CD14-positive monocyte (primary cell): ENCODE data around the gene ANXA10. TPM values are rescaled to one million over a fixed set of nuclear protein-coding genes. Genes with fewer than 3 reads are reported as not detected.

ENCODE experiments used
- DNase-seq, 3 donors: peaks; one replicate each; pipeline ENCODE4 v3.0.0-alpha.2; 2011 to 2022
- H2AFZ ChIP-seq: 2 replicates; pipeline ENCODE4 v1.6.0; 2012; ENCODE audit warnings: mild to moderate bottlenecking, low read depth, low read length, inconsistent platforms; ENCODE audit not compliant: insufficient read depth, poor library complexity, severe bottlenecking
- H3K27ac ChIP-seq, 2 donors: 1 replicate in 1 of 2; 2 replicates in 1 of 2; pipeline ENCODE4 v1.5.1; 2012 to 2013; ENCODE audit warnings: low read length in 2 of 2, control low read depth in 1 of 2, inconsistent platforms in 1 of 2, low read depth in 1 of 2, mild to moderate bottlenecking in 1 of 2
- H3K27me3 ChIP-seq, 2 donors: one replicate each; pipeline versions ENCODE4 v1.6.0 to v1.6.1; 2011 to 2013; ENCODE audit warnings: low read length in 2 of 2; ENCODE audit not compliant: control insufficient read depth in 2 of 2, insufficient read depth in 2 of 2
- H3K36me3 ChIP-seq, 2 donors: replicated peaks in 1 of 2; 1 replicate in 1 of 2; 2 replicates in 1 of 2; pipeline versions ENCODE4 v1.5.1 to v1.6.1; 2012 to 2013; ENCODE audit warnings: low read length in 2 of 2, control low read depth in 1 of 2, inconsistent platforms in 1 of 2, mild to moderate bottlenecking in 1 of 2; ENCODE audit not compliant: insufficient read depth in 2 of 2, control insufficient read depth in 1 of 2
- H3K4me1 ChIP-seq, 2 donors: 1 replicate in 1 of 2; 2 replicates in 1 of 2; pipeline versions ENCODE4 v1.5.1 to v1.6.1; 2012 to 2013; ENCODE audit warnings: low read length in 2 of 2, control low read depth in 1 of 2, inconsistent platforms in 1 of 2, mild to moderate bottlenecking in 1 of 2, moderate library complexity in 1 of 2; ENCODE audit not compliant: insufficient read depth in 2 of 2, control insufficient read depth in 1 of 2
- H3K4me2 ChIP-seq: replicated peaks from 2 replicates; pipeline ENCODE3; 2012; ENCODE audit warnings: low read length, moderate library complexity, mild to moderate bottlenecking; ENCODE audit not compliant: poor library complexity, severe bottlenecking; ENCODE audit errors: extremely low read depth
- H3K4me3 ChIP-seq, 3 experiments: fragments of 200-600 bp in 1 of 3; sonication (generic) in 1 of 3; replicated peaks in 1 of 3; 1 replicate in 2 of 3; 2 replicates in 1 of 3; pipeline ENCODE4 v1.5.1; 2011 to 2013; ENCODE audit warnings: low read length in 3 of 3, mild to moderate bottlenecking in 3 of 3, control low read depth in 2 of 3, low read depth in 2 of 3, inconsistent platforms in 1 of 3, moderate library complexity in 1 of 3
- H3K79me2 ChIP-seq: 2 replicates; pipeline ENCODE4 v1.6.0; 2012; ENCODE audit warnings: mild to moderate bottlenecking, control low read depth, inconsistent platforms, low read length, moderate library complexity; ENCODE audit not compliant: insufficient read depth
- H3K9ac ChIP-seq: 2 replicates; pipeline ENCODE4 v1.6.0; 2017; ENCODE audit warnings: low read length, mild to moderate bottlenecking; ENCODE audit not compliant: insufficient read depth, poor library complexity, severe bottlenecking
- H3K9me3 ChIP-seq, 2 donors: replicated peaks in 1 of 2; 1 replicate in 1 of 2; 2 replicates in 1 of 2; pipeline versions ENCODE4 v1.5.1 to v1.6.1; 2012 to 2013; ENCODE audit warnings: low read length in 2 of 2, control low read depth in 1 of 2; ENCODE audit not compliant: control insufficient read depth in 1 of 2, insufficient read depth in 1 of 2
- H4K20me1 ChIP-seq: 2 replicates; pipeline ENCODE4 v1.6.0; 2012; ENCODE audit warnings: mild to moderate bottlenecking, low read length, control low read depth, moderate library complexity; ENCODE audit not compliant: insufficient read depth
- H3K27ac Mint-ChIP-seq, 7 donors: one replicate each; pipeline ENCODE4 v1.8.0; 2020; ENCODE audit warnings: mild to moderate bottlenecking in 7 of 7, mixed read lengths in 7 of 7, moderate library complexity in 6 of 7, inconsistent platforms in 2 of 7
- H3K27me3 Mint-ChIP-seq, 3 donors: one replicate each; pipeline ENCODE4 v1.8.0; 2021 to 2022; ENCODE audit warnings: low read depth in 3 of 3, mild to moderate bottlenecking in 3 of 3, mixed read lengths in 3 of 3, moderate library complexity in 3 of 3, inconsistent platforms in 1 of 3
- H3K36me3 Mint-ChIP-seq, 2 donors: one replicate each; pipeline ENCODE4 v1.8.0; 2020; ENCODE audit warnings: mixed read lengths in 2 of 2, inconsistent platforms in 1 of 2, mild to moderate bottlenecking in 1 of 2
- H3K4me1 Mint-ChIP-seq: one replicate; pipeline ENCODE4 v1.8.0; 2020; ENCODE audit warnings: mild to moderate bottlenecking, mixed read lengths
- H3K4me3 Mint-ChIP-seq, 2 donors: one replicate each; pipeline ENCODE4 v1.8.0; 2020; ENCODE audit warnings: mild to moderate bottlenecking in 2 of 2, mixed read lengths in 2 of 2, moderate library complexity in 1 of 2
- H3K9me3 Mint-ChIP-seq, 7 donors: one replicate each; pipeline ENCODE4 v1.8.0; 2020 to 2022; ENCODE audit warnings: mixed read lengths in 7 of 7, mild to moderate bottlenecking in 6 of 7, moderate library complexity in 6 of 7, inconsistent platforms in 2 of 7
- CTCF ChIP-seq: fragments of 200-600 bp; IDR thresholded peaks from one replicate; pipeline ENCODE4 v1.8.0; 2022; ENCODE audit warnings: antibody characterized with exemption, mild to moderate bottlenecking
- WGBS: methylation state at CpG from one replicate; pipeline ENCODE4 v1.1.5; 2013; ENCODE audit warnings: missing lambda C conversion rate; ENCODE audit not compliant: insufficient coverage; 5-methylcytosine and 5-hydroxymethylcytosine counted together
- intact Hi-C, 2 donors: fragments of 100-400 bp; cut with micrococcal nuclease; formaldehyde crosslinking; loops; one replicate each; pipeline versions ENCODE4 v1.15.0 to v1.15.1; 2023
- polyA plus RNA-seq, 3 donors: library from polyadenylated mRNA; depleted of rRNA in 1 of 3; unstranded in 2 of 3; stranded (reverse) in 1 of 3; fragments of 300-500 nt in 2 of 3; fragments of >200 nt in 1 of 3; fragmentation: Illumina TruSeq in 2 of 3; gene quantifications; 1 replicate in 2 of 3; 2 replicates in 1 of 3; pipeline ENCODE4 v1.2.3, GENCODE V29; 2012 to 2021

The ANXA10 gene
- polyA plus RNA-seq, 3 donors, result not detected

DNA sequence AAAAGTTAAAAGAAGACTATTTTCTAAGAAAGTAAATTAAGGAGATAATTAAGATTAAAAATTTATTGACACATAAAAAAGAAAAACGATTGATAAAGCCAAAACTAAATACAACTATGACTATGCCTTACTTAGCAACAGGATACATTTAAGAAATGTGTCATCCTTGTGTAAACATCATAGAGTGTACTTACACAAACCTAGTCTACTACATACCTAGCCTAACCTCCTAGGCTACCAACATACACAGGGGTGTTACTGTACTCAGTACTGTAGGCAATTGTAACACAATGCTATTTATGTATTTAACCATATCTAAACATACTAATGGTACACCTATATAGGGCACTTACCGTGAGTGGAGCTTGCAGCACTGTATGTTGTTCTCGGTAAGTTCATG lies 108.3 kb downstream of the ANXA10 start:
- WGBS, result no CpG with 5 or more reads among the region's 3 CpGs
- no peak overlapping the region for H3K27ac ChIP-seq
- no peaks in the 10 kb centered on the region for H3K4me1 ChIP-seq
- no peak overlapping the region for H3K4me2 ChIP-seq
- H3K36me3 ChIP-seq, result no peaks in the 10 kb centered on the region
- no peaks in the 10 kb centered on the region for H3K79me2 ChIP-seq
- no peaks in the 10 kb centered on the region for H3K27me3 ChIP-seq
- H3K9me3 Mint-ChIP-seq, result peaks cover 16 to 28% (median 21%) of the 10 kb centered on the region in 7 donors
- no peak overlapping the region for H3K4me3 Mint-ChIP-seq
- no peaks in the 10 kb centered on the region for H3K27me3 Mint-ChIP-seq
- no peak for TF ChIP-seq CTCF
- H2AFZ ChIP-seq, result no peak overlapping the region
- H3K27ac Mint-ChIP-seq, result no peak overlapping the region
- intact Hi-C loops, result no loop called here
- H3K9me3 ChIP-seq, result peaks cover 17 to 18% of the 10 kb centered on the region in 2 donors
- no peak for DNase-seq
- H3K36me3 Mint-ChIP-seq, result no peaks in the 10 kb centered on the region
- no peaks in the 10 kb centered on the region for H4K20me1 ChIP-seq
- H3K4me3 ChIP-seq, result no peak overlapping the region
- H3K9ac ChIP-seq, result no peak overlapping the region
- H3K4me1 Mint-ChIP-seq, result no peaks in the 10 kb centered on the region

DNA sequence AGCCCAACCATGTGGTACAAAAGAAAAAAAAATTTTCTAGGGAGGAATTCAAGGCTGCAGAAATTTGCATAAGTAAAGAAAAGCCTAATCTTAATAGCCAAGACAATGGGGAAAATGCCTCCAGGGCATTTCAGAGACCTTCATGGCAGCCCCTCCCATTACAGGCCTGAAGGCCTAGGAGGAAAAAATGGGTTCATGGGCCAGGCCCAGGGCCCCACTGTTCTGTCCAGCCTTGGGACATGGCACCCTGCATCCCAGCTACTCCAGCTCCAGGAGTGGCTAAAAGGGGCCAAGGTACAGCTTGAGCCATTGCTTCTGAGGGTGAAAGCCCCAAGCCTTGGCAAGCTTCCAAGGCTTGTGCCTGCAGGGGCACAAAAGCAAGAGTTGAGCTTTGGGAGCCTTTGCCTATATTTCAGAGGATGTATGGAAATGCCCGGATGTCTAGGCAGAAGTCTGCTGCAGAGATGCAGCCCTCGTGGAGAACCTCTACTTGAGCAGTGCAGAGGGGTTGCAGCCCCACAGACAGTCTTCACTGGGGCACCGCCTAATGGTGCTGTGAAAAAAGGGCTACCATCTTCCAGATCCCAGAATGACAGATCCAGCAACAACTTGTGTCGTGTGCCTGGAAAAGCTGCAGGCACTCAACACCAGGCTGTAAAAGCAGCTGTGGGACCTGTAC lies 111.0 kb downstream of the ANXA10 start:
- intact Hi-C loops, result no loop called here
- Histone ChIP-seq H3K4me2 (no peak overlapping the region), H3K9ac (no peak overlapping the region), H3K27me3 (no peaks in the 10 kb centered on the region), H2AFZ (no peak overlapping the region), H4K20me1 (no peaks in the 10 kb centered on the region), H3K36me3 (no peaks in the 10 kb centered on the region), H3K27ac (no peak overlapping the region), H3K79me2 (no peaks in the 10 kb centered on the region), H3K4me1 (no peaks in the 10 kb centered on the region), H3K9me3 (peaks cover 17 to 18% of the 10 kb centered on the region in 2 donors), H3K4me3 (no peak overlapping the region)
- H3K36me3 Mint-ChIP-seq, result no peaks in the 10 kb centered on the region
- no peak overlapping the region for H3K27ac Mint-ChIP-seq
- no peak for TF ChIP-seq CTCF
- peaks cover 16 to 35% (median 22%) of the 10 kb centered on the region in 7 donors for H3K9me3 Mint-ChIP-seq
- H3K4me3 Mint-ChIP-seq, result no peak overlapping the region
- no peaks in the 10 kb centered on the region for H3K4me1 Mint-ChIP-seq
- no peak for DNase-seq
- H3K27me3 Mint-ChIP-seq, result peaks cover 0 to 2% (median 0%) of the 10 kb centered on the region in 3 donors
- WGBS, result 87% methylated on average over 2 of the region's 4 CpGs
